Glutamatergic neuron (in vitro differentiated cells): Measurements from ENCODE around the gene CACNG3. TPM values are rescaled to one million over a fixed set of nuclear protein-coding genes. Genes with fewer than 3 reads are reported as not detected.

Source experiments
- DNase-seq: peaks from one replicate; pipeline ENCODE4 v3.0.0; 2022
- H3K27ac Mint-ChIP-seq: one replicate; pipeline ENCODE4 v1.8.0; 2020; ENCODE audit warnings: mild to moderate bottlenecking, mixed read lengths, inconsistent platforms; ENCODE audit not compliant: unreplicated experiment
- H3K27me3 Mint-ChIP-seq: one replicate; pipeline ENCODE4 v1.8.0; 2020; ENCODE audit warnings: mild to moderate bottlenecking, moderate library complexity, mixed read lengths, inconsistent platforms; ENCODE audit not compliant: unreplicated experiment
- H3K36me3 Mint-ChIP-seq: one replicate; pipeline ENCODE4 v1.8.0; 2020; ENCODE audit warnings: mild to moderate bottlenecking, mixed read lengths, inconsistent platforms; ENCODE audit not compliant: unreplicated experiment
- H3K4me1 Mint-ChIP-seq: one replicate; pipeline ENCODE4 v1.8.0; 2020; ENCODE audit warnings: mild to moderate bottlenecking, low read depth, mixed read lengths, inconsistent platforms; ENCODE audit not compliant: unreplicated experiment
- H3K4me3 Mint-ChIP-seq: one replicate; pipeline ENCODE4 v1.8.0; 2020; ENCODE audit warnings: mild to moderate bottlenecking, mixed read lengths, inconsistent platforms; ENCODE audit not compliant: unreplicated experiment
- H3K9me3 Mint-ChIP-seq: one replicate; pipeline ENCODE4 v1.8.0; 2020; ENCODE audit warnings: mild to moderate bottlenecking, moderate library complexity, mixed read lengths, inconsistent platforms; ENCODE audit not compliant: unreplicated experiment
- CTCF ChIP-seq: fragments of 200-600 bp; sonication (generic); IDR thresholded peaks from one replicate; pipeline ENCODE4 v1.5.0; 2021; ENCODE audit not compliant: partially characterized antibody, unreplicated experiment
- total RNA-seq: library from RNA; stranded (reverse); fragmentation: NEBNext Ultra II Directional; extraction: Animal tissue kit (Norgen Biotek cat#: 25700); gene quantifications from one replicate; pipeline ENCODE4 v1.2.1, GENCODE V29; 2021; ENCODE audit not compliant: unreplicated experiment

CACNG3 gene
- total RNA-seq, 1 donor from 2014 or later, result 2.2 TPM

DNA sequence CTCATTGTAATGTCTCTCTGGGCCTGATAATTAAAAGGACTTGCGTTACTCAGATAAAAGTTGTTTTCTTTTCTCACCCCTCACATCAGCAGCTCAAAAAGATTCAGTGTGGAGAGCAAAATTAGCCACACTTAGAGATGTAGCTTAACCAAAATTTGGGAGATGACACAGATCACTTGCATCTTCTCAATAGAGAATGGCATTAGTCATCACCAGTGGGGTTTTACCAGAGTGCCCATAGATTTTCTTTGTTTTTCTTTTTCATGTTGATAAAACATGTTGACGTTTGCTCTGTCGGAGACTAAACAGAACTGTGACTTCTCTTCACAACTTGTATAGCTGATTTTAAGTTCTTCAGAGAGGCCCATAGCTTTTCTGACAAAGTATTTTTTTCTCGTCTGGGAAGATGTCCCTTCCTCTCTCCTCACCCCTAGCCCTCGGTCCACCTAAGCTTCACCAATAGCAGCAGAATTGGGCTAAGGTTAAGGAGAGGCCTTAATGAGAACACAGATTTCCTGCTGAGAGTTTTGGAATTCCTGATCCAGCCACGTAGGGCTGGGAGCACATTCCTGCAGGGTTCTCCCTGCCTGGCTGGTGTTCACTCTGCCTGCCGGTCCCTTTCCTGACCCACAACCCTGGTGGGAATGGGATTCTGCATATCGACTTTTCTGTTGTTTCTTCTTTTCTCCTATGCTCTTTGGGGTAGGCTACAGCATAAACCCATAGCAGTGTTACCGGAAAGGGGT lies 92.6 kb downstream of the CACNG3 start:
- Mint-ChIP-seq H3K9me3 (peaks cover 2% of the 10 kb centered on the region), H3K27me3 (no peaks in the 10 kb centered on the region), H3K27ac (no peak overlapping the region), H3K4me3 (no peak overlapping the region), H3K4me1 (peaks cover 4% of the 10 kb centered on the region), H3K36me3 (no peaks in the 10 kb centered on the region)
- DNase-seq, result no peak
- TF ChIP-seq CTCF, result no peak

DNA sequence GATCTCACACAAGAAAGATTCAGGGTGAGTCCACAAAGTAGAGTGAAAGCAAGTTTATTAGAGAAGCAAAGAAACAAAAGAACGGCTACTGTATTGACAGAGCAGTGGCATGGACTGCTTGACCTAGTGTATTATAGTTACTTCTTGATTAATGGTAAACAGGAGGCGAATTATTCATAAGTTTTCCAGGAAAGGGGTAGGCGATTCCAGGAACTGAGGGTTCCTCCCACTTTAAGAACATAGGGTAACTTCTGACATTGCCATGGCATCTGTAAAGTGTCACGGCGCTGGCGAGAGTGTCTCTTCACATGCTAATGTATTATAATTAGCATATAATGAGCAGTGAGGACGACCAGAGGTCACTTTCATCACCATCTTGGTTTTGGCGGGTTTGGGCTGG lies 93.2 kb downstream of the CACNG3 start:
- TF ChIP-seq CTCF, result no peak
- no peak overlapping the region for H3K27ac Mint-ChIP-seq
- H3K4me3 Mint-ChIP-seq, result no peak overlapping the region
- H3K4me1 Mint-ChIP-seq, result peaks cover 4% of the 10 kb centered on the region
- no peaks in the 10 kb centered on the region for H3K36me3 Mint-ChIP-seq
- no peak for DNase-seq
- peaks cover 2% of the 10 kb centered on the region for H3K9me3 Mint-ChIP-seq
- H3K27me3 Mint-ChIP-seq, result no peaks in the 10 kb centered on the region

DNA sequence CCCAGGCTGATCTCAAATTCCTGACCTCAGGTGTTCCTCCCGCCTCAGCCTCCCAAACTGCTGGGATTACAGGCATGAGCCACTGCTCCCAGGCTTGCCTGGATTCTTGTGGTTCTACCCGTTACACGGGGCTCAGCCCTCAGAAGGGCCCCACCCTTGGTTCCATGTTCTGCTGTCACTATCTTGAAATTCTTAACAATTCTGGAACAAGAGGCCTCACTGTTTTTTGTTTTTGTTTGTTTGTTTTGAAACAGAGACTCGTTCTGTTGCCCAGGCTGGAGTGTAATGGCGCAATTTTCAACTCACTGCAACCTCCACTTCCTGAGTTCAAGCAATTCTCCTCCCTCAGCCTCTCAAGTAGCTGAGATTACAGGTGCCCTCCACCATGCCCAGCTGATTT lies 96.6 kb downstream of the CACNG3 start:
- no peaks in the 10 kb centered on the region for H3K9me3 Mint-ChIP-seq
- peaks cover 4% of the 10 kb centered on the region for H3K36me3 Mint-ChIP-seq
- H3K27ac Mint-ChIP-seq, result no peak overlapping the region
- no peaks in the 10 kb centered on the region for H3K4me1 Mint-ChIP-seq
- no peak for TF ChIP-seq CTCF
- H3K4me3 Mint-ChIP-seq, result no peak overlapping the region
- no peak for DNase-seq
- no peaks in the 10 kb centered on the region for H3K27me3 Mint-ChIP-seq

DNA sequence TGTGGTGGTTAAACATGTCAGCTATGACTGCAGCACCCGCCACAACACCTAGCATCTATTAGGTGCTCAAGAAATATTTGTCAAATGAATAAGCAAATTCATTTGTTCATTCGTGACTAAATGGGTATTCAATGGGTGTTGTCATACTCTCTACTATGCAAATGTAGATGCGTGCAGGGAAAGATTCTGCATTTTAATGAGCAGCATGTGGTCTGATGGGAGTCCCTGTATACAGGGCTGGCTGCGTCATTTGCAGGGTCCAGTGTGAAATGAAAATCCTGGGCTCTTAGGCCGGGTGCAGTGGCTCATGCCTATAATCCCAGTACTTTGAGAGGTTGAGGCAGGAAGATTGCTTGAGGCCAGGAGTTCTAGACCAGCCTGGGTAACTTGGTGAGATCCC lies 97.5 kb downstream of the CACNG3 start:
- no peak overlapping the region for H3K27ac Mint-ChIP-seq

More for the DNA sequence above, 97.5 kb downstream of the CACNG3 start:
- Mint-ChIP-seq H3K4me3 (no peak overlapping the region), H3K27me3 (no peaks in the 10 kb centered on the region), H3K36me3 (peaks cover 5% of the 10 kb centered on the region), H3K9me3 (no peaks in the 10 kb centered on the region), H3K4me1 (no peaks in the 10 kb centered on the region)
- DNase-seq, result no peak
- TF ChIP-seq CTCF, result no peak
